Islet precursor cell (in vitro differentiated cells): ENCODE results near the gene HLA-E.
"Not testable (repeated sequence)": the region's sequence is repeated elsewhere in the genome, so short reads cannot be mapped to it uniquely, and the experiment has no call there.

Experiments used
- DNase-seq: peaks from one replicate; pipeline ENCODE4 v3.0.0-alpha.2; 2018

The HLA-E gene

DNA sequence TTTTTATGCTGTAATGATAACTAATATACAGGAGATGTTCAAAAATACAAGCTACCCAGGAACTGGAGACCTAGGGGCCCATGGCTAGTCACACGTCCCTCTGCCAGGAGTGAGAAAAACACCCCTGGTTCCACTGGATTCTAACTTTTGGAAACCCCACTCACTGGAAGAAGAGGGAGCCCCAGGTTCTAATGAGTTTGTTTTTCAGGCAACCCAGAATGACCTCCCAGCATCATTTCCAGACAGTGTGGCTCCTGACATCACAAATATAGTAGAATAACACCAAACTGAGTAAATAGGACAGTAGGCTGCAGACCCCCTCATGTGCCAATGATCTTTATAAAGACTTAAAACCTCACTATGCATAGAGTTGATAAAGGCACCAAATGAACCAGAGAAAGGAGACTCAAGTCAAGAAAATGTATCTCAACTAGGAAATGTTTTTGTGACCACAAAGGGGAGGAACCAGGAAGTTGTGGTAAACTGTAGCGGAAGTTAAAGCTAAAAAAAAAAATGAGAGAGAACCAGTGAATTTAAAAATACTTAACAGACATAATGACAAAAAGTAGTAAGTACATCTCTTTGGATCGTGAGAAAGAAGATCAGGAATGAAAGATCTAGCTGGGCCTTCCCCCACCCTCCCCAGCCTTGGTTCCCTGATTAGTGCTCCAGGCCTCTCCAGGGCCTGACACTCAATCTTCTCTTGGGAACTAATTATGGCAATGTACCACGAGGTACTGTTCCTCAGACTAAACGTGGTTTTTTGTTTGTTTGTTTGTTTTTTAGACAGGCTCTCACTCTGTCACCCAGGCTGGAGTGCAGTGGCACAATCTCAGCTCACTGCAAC, 19.8 kb downstream of the HLA-E start:
- peak; percentile 17 for DNase-seq

DNA sequence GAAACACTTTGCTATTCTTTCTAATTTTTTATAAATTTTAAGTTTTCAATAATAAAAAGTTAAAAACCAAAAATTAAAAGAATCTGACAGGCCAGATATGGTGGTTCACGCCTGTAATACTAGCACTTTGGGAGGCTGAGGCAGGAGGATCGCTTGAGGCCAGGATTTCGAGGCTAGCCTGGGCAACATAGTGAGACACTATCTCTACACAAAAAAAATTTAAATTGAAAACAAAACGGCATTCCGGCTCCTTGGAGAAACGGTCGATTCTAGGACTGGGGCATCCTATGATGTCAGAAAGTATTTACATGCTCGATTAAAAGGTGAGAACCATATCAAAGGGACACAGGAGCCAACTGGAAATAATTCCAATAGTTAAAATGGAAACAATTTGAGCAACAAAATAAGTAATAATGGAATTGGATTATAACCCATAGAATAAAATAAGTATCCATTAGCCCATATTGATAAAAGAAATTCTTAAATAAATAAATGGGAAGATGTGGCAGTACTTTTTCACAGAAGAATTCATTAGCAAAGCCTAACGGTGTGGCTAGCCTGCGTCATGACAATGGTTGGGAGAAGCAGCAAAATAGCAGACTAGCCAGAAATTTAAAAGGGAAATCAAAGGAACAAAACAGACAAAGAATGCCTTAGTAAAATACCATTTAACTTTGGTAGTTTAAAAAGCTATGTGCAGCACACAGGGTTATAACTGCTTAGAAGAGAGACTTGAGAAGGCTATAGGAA, 21.3 kb downstream of the HLA-E start:
- DNase-seq, result no peak

DNA sequence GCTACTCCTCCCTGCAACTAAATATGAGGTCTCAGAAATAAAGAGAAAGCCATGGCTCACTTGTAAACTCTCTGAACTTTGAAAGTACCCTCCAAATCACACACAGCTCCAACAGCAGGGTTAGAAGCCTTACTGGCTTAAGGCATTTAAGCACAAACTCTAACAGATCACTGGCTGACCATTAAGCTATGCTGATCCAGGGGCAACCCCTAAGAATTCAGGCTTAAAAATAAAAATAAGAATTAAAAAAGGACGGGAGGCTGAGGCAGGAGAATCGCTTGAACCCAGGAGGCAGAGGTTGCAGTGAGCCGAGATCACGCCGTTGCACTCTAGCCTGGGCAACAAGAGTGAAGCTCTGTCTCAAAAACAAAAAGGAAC, 21.8 kb downstream of the HLA-E start:
- no peak for DNase-seq

DNA sequence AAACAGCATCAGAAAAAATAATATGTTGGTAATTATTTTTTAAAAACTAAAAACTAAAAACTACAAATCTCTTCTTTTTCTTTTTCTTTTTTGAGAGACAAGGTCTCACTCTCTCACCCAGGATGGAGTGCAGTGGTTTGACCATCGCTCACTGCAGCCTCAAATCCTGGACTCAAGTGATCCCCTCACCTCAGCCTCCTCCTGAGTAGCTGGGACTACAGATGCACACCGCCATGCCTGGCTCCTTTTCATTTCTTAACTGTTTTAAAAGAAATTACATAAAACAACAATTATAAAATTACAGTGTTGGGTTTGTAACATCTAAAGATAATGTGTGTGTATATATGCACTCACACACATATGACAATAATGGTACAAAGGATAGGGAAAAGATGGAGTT, 24.1 kb downstream of the HLA-E start:
- DNase-seq, result no peak

DNA sequence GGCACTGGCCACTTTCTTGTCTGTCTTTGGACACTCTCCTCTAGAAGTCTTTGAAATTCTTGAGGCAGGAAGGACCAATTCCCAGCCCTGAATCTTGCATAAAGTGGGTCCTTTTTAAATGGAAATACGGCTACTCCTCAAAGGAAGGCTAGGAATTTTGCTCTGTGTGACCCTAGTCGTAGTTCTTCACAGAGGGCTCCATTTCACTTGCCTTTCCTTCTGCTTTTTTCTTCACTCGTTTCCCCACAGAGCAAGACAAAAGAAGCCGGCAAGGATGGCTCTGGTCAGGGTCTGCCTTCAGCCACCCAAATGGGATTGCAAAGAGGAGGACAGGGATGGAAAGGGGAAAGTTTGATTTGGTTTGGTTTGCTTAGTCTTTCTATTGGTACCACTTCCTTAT, 25.8 kb downstream of the HLA-E start:
- DNase-seq, result peak; percentile 35

DNA sequence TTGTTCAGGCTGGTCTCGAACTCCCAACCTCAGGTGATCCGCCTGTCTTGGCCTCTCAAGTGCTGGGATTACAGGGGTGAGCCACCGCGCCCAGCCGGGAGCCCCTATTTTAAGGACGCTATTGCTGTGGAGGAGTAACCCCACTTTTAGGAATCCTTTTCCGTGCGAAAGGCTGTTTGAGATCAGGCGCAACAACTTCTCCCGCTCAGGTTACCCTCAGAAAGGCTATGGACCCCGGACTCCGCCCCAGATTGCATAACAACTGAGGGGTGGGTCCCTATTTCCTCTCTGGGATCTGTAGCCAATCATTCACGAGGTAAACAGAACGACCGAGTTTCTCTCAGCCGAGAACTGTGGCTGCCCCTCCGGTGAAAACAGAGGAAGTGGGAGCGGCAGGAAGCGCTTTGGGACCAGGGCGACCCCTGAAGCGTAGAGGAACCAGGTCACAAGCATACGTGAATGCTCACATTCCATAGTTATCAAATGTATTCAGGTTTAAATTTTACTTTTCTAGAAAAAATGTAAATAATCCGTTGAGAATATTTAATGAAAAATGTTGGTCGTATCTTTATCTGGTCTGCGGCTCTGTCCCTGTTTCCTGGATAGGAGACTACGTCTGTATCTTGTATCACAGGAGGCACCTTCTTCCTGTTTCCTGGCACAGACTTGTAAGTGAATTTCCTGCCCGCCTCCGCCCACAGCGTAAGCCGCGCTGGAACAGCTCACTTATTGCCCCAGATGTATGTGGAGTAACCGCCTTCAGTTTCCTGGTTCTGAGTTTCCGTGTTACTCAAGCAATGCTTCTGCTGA, 26.8 kb downstream of the HLA-E start:
- DNase-seq, result peak; percentile 88

DNA sequence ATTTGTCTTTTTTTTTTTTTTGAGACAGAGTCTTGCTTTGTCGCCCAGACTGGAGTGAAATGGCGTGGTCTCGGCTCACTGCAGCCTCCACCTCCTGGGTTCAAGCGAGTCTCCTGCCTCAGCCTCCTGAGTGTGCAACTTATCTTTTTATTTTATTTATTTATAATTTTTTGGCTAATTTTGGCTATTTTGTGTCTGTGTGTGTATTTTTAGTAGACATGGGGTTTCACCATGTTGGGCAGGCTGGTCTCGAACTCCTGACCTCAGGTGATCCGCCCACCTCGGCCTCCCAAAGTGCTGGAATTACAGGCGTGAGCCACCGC, 27.4 kb downstream of the HLA-E start:
- not testable (repeated sequence) for DNase-seq

DNA sequence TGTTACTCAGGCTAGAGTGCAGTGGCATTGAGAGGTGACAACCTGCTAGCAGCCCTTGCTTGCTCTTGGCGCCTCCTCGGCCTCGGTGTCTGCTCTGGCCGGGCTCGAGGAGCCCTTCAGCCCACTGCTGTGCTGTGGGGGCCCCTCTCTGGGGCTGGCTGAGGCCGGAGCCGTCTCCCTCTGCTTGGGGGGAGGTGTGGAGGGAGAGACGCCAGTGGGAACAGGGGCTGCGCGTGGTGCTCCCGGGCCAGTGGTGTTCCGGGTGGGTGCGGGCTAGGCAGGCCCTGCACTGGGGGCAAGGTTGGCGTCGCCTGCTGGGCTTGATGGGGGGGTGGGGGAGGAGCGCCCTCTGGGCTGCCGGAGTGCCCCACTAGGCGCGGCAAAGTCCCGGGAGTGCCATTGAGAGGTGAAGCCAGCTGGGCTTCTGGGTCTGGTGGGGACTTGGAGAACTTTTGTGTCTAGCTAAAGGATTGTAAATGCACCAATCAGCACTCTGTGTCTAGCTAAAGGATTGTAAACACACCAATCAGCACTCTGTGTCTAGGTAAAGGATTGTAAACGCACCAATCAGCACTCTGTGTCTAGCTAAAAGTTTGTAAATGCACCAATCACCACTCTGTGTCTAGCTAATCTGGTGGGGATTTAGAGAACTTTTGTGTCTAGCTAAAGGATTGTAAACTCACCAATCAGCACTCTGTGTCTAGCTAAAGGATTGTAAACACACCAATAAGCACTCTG, 28.6 kb downstream of the HLA-E start:
- peak; percentile 46 for DNase-seq

DNA sequence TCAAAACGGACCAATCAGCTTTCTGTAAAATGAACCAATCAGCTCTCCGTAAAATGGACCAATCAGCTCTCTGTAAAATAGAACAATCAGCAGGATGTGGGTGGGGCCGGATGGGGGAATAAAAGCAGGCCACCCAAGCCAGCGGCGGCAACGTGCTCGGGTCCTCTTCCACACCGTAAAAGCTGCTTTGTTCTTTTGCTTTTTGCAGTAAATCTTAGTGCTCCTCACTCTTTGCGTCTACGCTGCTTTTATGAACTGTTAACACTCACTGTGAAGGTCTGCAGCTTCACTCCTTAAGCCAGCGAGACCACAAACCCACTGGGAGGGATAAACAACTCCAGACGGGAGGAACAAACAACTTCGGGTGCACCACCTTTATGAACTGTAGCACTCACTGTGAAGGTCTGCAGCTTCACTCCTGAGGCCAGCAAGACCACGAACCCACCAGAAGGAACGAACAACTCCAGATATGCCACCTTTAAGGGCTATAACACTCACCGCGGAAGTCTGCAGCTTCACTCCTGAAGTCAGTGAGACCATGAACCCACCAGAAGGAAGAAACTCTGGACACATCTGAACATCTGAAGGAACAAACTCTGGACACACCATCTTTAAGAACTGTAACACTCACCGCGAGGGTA, 29.3 kb downstream of the HLA-E start:
- not testable (repeated sequence) for DNase-seq

DNA sequence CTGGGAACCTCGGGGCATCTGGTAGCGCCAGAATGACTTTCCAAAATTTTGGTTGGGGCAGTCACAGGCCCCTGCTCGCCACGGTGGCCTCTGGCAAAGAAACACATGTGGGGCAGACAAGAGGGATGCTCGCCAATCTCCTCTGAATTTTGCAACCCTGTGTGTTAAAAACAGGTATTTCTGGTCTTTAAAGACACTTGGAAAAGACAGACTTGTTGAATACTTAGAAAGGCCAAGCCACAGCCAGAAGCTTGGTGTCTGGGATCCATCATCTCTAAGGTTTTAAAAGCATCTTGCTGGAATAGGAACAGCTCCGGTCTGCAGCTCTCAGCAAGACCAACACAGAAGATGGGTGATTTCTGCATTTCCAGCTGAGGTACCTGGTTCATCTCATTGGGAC, 31.2 kb downstream of the HLA-E start:
- DNase-seq, result no peak

DNA sequence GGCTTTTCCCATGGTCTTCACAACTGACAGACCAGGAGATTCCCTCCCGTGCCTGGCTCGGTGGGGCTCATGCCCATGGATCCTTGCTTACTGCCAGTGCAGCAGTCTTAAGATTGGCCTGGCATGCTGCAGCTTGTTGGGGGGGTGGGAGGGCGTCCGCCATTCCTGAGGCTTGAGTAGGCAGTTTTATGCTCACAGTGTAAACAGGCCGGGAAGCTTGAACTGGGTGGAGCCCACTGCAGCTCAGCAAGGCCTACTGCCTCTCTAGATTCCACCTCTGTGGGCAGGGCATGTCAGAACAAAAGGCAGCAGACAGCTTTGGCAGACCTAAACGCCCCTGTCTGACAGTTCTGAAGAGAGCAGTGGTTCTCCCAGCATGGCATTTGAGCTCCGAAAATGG, 31.8 kb downstream of the HLA-E start:
- not testable (repeated sequence) for DNase-seq

DNA sequence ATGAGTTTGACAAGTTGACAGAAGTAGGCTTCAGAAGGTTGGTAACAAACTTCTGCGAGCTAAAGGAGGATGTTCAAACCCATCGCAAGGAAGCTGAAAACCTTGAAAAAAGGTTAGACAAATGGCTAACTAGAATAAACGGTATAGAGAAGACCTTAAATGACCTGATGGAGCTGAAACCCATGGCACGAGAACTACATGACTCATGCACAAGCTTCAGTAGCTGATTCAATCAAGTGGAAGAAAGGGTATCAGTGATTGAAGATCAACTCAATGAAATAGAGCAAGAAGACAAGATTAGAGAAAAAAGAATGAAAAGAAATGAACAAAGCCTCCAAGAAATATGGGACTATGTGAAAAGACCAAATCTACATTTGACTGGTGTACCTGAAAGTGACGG, 32.6 kb downstream of the HLA-E start:
- DNase-seq, result not testable (repeated sequence)

DNA sequence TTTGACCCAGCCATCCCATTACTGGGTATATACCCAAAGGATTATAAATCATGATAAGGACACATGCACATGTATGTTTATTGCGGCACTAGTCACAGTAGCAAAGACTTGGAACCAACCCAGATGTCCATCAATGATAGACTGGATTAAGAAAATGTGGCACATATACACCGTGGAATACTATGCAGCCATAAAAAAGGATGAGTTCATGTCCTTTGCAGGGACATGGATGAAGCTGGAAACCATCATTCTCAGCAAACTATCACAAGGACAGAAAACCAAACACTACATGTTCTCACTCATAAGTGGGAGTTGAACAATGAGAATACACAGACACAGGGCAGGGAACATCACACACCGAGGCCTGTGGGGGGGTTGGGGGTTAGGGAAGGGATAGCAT, 37.1 kb downstream of the HLA-E start:
- not testable (repeated sequence) for DNase-seq

DNA sequence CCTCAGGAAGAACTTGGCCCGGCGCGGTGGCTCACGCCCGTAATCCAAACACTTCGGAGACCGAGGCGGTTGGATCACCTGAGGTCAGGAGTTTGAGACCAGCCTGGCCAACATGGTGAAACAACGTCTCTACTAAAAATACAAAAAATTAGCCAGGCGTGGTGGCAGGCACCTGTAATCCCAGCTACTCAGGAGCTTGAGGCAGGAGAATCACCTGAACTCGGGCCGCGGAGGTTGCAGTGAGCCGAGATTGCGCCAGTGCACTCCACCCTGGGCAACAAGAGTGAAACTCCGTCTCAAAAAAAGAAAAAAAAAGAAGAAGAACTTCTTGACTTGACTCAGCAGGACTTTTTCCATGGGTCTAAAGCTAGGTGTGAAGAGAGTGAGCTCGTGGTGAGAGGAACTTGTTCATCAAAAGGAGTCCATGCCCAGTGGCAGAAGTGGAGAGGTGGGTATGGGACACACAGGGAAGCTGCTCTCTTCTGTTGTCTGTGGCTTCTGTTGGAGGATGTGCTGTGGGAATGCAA, 40.1 kb downstream of the HLA-E start:
- not testable (repeated sequence) for DNase-seq

DNA sequence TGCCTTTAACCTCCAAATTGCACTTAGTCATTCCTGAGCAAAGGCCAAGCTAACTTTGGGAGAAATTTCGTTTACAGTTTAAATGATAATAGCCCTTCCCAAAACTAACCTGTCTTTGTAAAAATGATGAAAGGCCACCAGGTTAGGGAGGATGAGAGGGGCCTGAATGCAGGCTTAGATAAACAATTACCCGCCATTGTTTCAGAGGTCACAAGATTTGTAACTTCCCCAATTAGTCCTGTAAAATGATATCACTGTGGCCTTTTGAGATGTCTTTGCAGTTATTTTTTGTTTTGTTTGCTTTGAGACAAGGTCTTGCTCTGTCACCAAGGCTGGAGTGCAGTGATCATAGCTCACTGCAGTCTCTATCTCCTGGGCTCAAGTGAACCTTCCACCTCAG, 40.7 kb downstream of the HLA-E start:
- no peak for DNase-seq

DNA sequence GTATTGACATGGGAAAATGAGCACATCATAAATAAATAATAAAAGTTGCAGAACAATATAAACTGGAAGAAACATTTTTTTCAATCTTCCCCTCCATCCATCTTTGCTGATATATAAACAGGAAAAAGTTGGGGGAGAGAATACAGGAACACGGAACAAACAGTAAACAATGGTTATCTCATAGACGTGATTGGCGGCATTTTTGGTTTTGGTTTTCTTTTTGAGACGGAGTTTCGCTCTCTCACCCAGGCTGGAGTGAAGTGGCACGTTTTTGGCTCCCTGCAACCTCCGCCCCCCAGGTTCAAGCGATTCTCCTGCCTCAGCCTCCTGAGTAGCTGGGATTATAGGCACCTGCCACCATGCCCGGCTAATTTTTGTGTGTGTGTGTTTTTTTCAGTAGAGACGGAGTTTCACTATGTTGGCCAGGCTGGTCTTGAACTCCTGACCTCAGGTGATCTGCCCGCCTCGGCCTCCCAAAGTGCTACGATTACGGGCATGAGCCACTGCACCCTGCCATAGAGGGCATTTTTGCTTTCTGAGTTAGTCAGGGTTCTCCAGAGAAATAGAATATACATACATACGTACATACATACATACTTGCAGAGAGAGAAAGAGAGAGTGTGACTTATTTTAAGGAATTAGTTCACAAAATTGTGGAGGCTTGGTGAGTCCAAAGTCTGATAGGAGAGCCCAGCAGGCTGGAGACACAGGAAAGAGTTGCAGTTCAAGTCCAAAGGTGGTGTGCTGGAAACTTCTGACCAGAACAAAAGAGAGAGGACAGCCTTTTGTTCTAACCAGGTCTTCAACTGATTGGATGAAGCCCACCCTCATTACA, 44.4 kb downstream of the HLA-E start:
- DNase-seq, result no peak

DNA sequence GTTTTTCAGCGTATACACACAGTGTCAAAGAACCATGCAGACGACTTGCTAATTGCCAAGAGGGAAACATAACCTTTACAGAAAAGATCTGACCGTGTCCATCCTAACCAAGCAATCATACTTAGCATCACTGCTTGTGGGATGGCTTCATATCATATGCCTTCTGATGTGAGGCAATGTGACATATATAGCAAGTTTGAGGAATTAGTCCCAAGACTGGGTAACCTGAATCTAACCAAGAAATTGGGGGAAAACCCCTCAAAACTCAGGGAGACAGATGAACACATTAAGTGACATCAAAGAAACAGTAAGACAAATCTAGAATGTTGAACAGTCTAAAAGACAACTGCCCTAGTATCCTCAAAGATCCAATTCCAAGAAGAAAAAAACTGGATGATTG, 48.6 kb downstream of the HLA-E start:
- DNase-seq, result no peak

DNA sequence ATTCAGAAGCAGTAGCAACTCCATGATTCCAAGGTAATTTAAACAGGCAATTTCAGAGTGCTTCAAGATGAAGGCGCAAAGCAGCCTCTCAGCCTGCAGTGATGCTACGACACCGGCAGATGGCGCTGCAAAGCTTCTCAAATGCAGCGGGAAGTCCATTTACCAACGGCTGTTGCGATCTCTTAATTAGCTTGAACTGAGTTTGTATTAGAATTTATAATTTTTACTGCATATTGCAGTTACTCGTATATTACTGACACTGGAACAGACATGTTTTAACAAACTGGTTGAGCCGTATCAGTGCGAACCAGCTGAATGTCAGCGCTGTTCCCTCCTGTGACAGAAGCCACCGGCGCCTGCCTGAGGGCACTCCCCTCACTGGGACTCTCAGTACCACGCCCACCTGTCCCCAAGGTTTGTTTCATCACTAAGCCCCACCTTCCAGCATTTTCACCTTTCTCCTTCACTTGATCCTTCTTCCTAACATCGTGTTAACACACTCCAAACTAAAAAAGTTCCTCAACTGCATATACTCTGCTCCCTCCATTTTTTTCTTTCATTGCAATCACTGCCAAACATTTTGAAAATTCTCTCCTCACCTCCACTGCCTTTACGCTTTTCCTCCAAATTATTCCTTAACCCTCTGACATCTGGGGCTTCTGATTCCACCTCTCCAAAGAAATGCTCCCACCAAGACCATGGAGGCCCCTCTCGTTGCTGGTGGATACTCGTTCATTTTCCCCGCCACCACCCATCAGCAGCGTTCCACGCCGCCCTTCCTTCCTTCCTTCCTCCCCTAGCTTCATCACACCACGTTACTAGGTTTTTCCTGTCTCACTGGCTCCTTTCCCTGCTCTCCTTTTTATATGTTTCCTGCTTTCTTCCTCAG, 52.5 kb downstream of the HLA-E start:
- DNase-seq, result peak; percentile 89

DNA sequence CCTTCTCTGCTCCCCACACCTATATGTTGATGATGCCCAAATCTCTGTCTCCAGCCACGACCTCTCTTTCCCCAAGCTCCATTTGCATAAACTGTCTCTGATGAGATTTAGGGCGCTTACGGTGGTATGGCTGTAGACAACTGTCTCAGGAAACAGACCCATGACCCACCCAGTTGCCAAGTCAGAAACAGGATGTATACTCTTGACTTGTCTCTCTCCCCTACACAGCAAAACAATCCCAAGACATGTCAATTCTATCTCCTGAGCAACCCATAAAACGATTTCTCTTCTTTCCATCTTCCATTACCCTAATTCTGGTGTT, 53.1 kb downstream of the HLA-E start:
- DNase-seq, result no peak

DNA sequence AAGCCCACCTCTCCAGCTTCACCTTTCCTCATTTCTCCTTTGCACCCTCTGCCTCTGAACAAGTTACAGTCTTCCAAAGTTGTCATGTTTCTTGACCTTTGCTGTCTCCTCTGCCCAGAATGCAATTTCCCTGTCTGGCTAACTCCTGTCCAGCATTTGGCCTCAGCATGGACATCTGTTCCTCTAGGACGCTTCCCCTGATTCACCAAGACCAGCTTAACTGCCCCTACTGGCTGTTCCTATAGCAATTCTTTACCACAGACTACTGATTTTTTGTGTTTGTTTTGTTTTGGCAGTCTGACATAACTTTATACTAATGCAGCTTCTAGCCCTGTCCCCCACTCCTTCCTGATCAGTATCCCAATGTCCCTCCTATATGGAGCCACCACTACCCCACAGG, 53.6 kb downstream of the HLA-E start:
- no peak for DNase-seq
